Activated gamma-delta T cell treated with Interleukin-2 at 50 U/mL for 16 hours (primary cell): ENCODE results near the gene RHAG.
"Not testable (repeated sequence)": the region's sequence is repeated elsewhere in the genome, so short reads cannot be mapped to it uniquely, and the experiment has no call there.

Experiments used
- DNase-seq: peaks from one replicate; pipeline ENCODE4 v3.0.0-alpha.2; 2020

Gene RHAG

DNA sequence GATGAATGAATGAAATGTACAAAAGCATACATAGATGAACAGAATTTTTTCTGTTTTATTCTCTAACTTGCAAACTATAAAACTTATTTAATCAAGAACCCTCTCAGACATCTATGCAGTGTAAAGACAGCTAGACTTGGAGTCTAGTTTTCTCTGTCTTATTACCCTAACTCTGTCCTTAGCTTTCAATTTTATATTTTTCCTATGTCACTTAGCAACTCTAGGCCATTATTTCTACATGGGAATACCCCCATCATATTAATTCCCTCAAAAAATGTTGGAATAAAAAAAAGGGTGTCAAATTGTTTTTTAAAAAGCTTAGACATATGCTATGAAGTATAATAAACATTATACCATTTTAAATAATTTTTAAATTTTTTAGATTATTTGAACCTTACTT is 1.2 kb downstream of the RHAG start:
- DNase-seq: no peak

DNA sequence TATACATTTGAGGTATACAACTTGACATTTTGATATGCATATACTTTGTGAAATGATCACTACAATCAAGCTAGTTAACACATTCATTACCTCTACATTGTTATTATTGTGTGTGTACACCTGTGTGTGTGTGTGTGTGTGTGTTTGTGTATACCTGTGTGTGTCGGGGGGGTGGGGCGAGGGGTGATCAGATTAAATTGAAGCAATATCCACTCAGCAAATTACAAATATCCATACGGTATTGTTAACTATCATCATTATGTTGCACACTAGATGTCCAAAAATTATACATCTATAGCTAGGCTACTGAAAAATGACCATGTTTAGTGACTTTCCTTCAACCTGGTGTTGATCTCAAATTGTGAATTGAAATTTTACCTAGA is 1.8 kb downstream of the RHAG start:
- no peak for DNase-seq

- no peak for DNase-seq
These were observed 2.4 kb downstream of the RHAG start for GRCh38 chr6:49634092-49634835.

- no peak for DNase-seq
These were observed 3.1 kb downstream of the RHAG start for GRCh38 chr6:49633541-49633940.

DNA sequence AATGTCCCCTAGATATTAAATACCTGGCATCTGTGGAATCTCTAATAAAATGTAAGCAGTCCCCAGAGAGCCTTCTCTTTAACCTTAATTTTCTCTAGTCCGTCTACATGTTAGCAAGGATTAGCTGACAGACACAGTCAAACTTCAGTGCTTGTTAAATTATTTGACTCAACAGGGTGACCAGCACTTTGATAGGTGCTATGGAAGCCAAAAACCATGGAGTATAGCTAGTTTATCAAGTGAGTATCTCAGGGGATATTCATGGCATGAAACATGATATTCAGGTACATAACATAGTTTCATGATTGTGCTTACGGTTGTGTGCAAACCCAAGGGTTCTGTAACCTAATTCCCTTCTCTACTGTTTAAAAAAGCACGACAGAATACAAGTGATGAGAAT is 3.9 kb downstream of the RHAG start:
- DNase-seq: no peak

- not testable (repeated sequence) for DNase-seq
These were observed 7.1 kb downstream of the RHAG start for GRCh38 chr6:49629485-49630088.

DNA sequence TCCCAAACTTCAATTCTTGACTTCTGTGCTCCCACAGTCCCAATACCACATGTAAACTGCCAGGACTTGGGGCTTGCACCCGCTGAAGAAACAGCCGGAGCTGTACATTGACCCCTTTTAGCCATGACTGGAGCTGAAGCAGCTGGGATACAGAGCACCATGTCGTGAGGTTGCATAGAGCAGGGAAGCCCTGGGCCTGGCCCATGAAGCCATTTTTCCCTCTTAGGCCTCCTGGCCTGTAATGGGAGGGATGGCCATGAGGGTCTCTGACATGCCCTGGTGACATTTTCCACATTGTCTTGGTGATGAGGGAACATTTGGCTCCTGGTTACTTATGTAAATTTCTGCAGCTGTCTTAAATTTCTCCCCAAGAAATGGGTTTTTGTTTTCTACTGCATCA is 9.8 kb downstream of the RHAG start:
- DNase-seq: no peak

GRCh38 chr6:49618257-49618656 is 18.4 kb downstream of the RHAG start:
- DNase-seq: no peak

DNA sequence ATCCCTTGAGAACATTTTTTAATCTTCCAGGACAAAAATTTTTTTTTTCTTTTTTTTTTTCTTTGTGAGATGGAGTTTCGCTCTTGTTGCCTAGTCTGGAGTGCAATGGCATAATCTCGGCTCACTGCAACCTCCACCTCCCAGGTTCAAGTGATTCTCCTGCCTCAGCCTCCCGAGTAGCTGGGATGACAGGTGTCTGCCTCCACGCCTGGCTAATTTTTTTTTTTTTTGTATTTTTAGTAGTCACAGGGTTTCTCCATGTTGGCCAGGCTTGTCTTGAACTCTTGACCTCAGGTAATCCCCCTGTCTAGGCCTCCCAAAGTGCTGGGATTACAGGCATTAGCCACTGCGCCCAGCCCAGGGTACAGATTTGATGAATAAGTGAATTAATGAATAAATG is 22.5 kb downstream of the RHAG start:
- not testable (repeated sequence) for DNase-seq

- DNase-seq: no peak
These were observed 27.4 kb downstream of the RHAG start for GRCh38 chr6:49609285-49609684.

GRCh38 chr6:49608275-49608674 is 28.4 kb downstream of the RHAG start:
- not testable (repeated sequence) for DNase-seq

- DNase-seq: no peak
These were observed 29.2 kb downstream of the RHAG start for GRCh38 chr6:49607391-49607982.

DNA sequence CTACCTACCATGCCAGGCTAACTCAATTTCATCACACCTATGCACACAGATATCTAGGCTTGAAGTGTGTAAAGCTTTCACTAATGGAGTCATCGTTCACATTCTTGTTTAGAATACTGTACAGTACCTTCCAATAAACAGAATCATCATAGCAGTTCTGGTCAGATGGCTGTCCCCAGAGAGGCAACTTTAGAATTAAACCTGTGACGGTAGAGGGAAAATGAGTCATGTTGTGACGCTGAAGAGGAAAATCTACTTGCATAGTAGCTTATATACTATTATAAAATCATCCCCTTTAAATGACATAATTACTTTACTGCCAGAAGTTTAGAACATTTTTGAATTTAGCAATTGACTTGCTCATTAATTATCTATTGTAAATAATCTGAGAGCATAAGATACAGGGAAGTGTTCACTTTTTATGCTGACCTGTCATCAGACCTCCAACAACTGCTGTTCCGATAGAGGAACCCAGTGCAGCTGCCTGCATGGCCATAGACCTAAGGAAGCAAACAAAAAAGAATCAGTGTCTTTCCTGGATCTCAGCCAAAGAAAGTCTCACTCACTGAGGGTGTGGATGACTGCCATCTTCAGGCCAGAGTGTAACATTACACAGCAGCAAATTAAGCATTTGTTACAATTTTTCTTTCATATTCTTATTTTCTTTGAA is 29.8 kb downstream of the RHAG start:
- DNase-seq: no peak

DNA sequence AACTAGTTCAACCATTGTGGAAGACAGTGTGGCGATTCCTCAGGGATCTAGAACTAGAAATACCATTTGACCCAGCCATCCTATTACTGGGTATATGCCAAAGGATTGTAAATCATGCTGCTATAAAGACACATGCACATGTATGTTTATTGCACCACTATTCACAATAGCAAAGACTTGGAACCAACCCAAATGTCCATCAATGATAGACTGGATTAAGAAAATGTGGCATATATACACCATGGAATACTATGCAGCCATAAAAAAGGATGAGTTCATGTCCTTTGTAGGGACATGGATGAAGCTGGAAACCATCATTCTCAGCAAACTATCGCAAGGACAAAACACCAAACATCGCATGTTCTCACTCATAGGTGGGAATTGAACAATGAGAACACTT is 32.6 kb downstream of the RHAG start:
- DNase-seq: not testable (repeated sequence)

DNA sequence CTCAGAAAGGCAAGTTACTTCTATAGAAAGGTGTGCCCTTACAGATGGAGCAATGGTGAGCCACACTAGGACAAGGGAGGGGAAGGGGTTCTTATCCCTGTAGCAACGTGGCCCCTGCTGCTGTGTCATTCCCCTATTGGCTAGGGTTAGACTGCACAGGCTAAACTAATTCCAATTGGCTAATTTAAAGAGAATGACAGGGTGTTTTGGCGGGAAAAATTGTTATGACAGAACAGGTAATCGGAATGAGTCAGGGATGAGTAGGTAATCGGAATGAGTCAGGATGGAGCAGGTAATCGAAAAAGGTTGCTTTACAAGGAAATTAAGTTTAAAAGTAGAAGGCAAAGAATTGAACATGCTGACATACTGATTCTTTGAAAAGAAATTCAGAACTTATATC is 49.4 kb downstream of the RHAG start:
- DNase-seq: not testable (repeated sequence)

DNA sequence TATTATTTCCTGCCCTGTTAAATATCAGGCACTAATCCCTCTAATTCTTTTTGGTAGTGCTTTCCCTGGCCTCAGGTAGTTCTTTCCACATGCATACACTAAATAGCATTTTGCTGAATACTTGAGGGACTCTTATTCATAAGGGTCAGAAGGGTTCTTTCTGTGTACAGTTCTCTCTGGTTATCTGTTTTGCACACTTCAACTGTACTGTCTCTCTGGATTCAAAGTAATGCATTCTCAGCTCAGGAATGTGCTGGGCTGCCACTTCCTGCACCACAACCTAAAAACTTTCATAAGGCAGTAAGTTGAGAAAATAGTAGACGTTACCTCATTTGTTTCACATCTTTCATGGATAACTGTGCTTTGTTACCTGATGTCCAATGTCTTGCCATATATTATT is 54.1 kb downstream of the RHAG start:
- DNase-seq: no peak

GRCh38 chr6:49579649-49580048 is 57.0 kb downstream of the RHAG start:
- DNase-seq: no peak

- no peak for DNase-seq
These were observed 60.0 kb downstream of the RHAG start for GRCh38 chr6:49576618-49577017.

DNA sequence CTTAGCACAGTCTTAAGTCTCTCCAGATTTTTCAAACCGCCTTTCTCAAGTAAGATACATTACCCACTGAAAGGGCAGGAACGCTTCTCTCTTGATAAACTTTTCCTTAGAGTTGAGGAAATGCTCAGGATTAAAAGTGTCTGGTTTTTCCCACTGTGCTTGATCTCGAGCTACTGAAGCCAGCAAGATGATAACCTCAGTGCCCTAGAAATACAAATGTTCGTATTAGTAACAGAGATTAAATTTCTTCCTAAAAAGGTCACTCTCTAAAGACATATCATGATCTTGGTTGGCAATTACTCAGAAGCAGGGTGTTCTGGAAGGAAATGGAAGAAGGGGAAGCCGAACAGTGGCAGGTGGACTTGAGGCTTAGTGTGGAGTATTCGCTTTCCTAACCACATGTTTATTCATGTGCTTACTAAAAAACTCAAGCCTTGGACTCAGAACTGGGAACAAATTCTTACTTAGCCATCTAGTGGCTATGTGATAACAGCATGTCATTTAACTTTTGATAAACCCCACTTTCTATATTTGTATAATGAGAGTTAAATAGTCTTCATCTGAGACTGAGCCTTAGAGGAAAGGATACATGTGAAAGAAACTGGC is 66.1 kb downstream of the RHAG start:
- no peak for DNase-seq

DNA sequence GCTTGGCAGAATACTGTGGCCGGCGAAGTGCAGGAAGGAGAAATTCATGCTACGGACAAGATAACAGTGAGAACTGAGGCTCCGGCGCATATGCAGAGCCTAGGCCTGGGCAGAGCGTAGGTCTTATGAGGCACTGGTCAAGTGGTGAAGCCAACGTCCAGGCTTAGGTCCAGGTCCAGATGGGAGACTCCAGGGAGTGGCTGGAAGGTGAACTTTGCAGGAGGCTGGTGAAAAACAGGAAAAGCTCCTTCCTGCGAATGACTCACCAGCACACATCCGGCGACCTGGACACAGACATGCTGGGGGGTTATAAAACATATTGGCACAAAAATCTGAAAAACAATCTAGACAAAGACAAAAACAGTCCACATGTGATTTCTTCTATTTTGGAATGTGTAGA is 70.8 kb downstream of the RHAG start:
- no peak for DNase-seq

DNA sequence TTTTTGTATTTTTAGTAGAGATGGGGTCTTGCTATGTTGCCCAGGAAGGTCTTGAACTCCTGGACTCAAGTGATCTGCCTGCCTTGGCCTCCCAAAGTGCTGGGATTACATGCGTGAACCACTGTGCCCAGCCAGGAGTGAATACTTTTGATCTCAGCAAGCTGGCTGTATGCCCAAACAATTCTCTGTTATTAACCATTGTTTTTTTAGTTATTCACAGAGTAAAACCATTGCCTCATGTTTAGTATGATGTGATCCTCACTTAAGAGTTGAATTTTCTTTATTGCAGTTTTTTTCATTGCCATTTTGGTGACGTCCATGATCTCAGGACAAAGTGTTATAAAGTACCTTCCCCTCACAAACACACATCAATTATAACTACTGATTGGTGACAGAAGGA is 71.4 kb downstream of the RHAG start:
- no peak for DNase-seq

DNA sequence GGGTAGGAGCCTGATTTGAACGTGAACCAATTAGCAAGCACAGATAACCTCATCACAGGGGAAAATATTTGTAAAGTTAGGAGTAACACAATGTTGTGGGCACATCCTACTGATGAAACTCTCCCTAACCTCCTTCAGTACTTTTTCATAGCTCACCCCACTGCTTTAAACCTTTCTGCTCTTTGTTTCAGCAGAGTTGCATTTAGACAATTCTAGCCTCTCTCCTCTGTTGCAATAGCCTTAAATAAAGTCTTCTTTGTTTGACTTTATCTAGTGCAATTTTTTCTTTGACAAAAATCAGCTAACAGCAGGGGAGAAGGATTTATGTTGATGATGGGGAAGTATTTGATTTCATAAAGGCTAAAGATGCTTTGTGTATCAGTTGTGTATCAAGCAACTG is 72.1 kb downstream of the RHAG start:
- DNase-seq: no peak
